HG02884 (cell line): ENCODE measurements around the gene DOCK4.

Experiments
- ATAC-seq: cut with Tn5 transposase; IDR thresholded peaks from one replicate; pipeline ENCODE4 v1.9.1; 2021; ENCODE audit warnings: mild to moderate bottlenecking, moderate library complexity; ENCODE audit not compliant: unreplicated experiment

Gene DOCK4

DNA sequence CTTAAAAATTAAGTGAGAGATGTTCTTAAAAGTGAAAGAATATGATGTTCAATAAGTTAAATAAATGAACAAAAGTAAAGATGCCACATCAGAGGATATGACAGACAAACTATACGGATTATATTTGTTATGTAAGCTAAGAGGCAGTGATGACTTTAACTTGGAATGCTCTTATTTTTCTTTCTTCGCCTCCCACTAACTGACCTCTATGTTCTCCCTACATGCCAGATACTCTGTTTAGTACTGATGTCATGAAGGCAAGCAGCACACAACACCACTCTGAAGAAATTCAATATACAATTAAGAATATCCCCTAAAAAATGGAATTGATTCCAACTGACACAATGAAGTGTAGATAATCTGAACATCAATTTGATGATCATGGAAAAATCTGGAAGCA is 223.4 kb downstream of the DOCK4 start:
- no peak for ATAC-seq

- ATAC-seq: no peak
These were observed 224.1 kb downstream of the DOCK4 start for GRCh38 chr7:111982133-111982532.

DNA sequence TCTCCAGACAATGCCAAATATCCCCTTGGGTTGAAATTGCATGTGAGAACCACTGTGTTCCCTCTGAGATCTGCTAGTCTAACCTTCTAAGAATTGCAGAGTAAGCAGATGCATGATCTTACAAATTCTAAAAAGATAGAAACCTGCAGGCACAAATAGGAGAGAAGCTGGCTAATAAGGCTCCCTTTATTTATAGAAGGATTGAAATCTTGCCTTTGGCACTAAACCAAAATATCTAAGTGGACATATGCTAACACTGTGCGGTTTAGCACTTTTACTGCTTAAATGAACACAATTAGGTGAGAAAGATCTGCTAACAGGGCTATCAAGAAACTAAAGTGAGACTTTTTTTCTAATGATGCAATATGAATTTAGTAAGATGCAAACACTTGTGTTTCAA is 225.5 kb downstream of the DOCK4 start:
- ATAC-seq: no peak

DNA sequence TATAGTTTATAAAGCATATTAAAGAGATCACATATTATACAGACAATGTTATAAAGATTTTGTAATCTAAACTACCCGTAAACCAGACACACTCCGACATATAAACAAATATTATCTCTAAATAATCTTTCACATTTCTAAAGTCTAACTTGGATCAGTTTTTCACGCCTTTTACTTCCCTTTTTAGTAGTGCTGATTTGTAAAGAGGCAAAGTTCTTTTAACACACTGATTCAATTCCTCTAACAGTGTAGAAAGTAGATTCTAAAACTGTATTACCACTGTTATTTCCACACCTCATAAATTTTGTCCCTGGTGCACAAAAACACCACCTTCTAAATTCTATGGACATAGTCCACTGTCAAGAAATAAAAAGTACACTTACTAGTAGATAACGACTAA is 230.9 kb downstream of the DOCK4 start:
- no peak for ATAC-seq

DNA sequence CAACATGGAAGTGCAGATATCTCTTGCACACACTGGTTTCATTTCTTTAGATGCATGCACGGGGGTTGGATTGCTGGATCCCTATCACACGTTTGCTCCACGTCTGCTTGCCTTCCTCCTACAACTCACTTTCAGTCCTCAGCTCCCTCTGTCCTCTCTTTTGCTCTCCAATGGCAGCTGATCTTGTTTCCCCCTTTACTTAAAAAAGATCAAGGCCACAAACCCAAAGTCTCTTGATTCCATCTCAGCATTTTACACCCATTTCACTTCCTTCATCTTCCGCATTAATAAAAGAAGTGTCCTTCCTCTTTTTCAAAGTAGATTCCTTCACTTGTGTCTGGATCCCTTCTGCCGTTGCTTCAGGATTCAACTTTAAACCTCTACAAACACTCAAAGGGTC is 245.2 kb downstream of the DOCK4 start:
- no peak for ATAC-seq

DNA sequence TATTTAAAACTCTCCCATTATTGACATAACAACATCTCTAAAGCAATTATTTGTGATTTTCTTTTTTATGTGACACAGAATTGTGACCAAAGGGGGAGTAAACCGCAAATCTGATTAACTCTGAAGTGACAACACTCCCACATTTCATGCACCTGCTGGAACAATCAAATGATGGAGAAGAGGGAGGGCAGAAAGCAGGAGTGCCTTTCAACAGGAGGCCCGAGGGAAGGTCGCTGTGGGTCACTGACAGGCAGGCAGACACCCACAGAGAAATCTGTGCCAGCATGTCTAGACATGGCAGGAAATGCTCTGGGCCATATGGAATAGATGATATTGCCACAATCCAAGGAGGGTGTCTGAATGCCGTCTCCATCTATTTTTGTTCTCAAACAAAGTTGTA is 247.3 kb downstream of the DOCK4 start:
- ATAC-seq: no peak

DNA sequence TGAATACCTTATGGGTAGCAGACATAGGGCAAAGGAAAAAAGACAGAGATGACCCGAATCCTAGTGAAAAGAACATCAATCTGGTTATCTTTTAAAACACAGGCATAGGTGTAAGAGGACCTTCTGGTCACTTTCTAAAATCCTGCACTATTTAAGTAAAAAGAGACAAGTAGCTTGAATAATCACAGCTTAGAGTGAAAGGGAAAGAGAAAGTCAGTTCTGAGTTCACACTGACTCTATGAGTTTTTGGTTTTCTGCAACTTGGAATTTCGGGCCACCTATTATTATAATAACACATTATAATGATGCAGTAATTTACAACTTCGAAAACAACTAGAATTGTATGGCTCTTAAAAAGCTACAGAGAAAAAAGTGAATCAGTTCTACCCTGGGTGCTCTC is 247.8 kb downstream of the DOCK4 start:
- no peak for ATAC-seq

DNA sequence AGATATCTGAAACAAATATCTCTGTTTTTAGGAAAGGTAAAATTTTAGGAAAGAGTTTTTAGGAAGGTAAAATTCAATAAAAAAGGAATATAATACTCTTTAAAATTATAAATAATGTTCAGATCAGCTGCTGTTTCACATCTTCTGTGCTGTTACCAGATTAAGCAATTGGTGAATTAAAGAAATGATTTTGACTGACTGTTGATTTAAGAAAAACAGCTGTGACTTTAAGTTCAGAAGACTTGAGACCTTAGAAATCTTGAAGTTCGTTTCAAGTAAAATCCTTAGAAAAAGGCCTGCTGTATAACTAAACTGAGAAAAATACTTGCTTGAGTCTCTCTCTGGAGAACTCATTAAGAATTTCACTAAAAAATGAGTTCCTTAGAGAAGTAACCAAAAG is 250.6 kb downstream of the DOCK4 start:
- no peak for ATAC-seq

GRCh38 chr7:111954474-111955381 is 251.5 kb downstream of the DOCK4 start:
- ATAC-seq: no peak

- ATAC-seq: no peak
These were observed 252.1 kb downstream of the DOCK4 start for GRCh38 chr7:111954056-111954455.

DNA sequence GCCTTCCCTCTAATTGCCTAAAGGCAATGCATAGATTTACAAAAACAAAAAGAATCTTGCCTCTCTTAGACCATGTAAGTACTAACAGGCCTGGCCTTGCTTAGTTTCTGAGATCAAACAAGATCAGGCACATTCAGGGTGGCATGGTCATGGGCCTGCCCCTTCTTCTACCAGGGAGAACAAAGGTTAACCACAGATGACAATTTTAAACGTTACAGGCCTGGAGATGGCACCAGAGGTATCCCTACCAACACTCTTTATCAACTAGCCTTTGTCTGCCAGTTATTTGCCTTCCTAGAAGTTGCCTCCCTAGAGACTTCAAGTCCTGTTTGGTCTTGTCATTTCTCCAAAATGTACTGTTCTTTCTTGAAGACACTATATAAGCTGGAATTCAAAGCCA is 252.6 kb downstream of the DOCK4 start:
- no peak for ATAC-seq

DNA sequence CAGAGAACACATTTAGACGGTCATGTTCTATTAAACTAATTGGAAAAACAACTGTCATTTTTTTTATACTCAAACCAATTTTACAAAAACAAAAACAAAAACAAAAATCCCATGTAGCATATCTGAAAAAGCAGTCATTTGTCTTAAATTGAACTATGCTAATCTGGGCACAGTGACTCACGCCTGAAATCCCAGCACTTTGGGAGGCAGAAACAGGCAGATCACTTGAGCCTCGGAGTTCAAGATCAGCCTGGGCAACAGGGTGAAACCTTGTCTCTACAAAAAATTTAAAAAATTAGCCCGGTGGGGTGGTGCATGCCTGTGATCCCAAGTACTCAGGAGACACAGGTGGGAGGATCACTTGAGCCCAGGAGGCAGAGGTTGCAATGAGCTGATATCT is 253.4 kb downstream of the DOCK4 start:
- ATAC-seq: no peak

DNA sequence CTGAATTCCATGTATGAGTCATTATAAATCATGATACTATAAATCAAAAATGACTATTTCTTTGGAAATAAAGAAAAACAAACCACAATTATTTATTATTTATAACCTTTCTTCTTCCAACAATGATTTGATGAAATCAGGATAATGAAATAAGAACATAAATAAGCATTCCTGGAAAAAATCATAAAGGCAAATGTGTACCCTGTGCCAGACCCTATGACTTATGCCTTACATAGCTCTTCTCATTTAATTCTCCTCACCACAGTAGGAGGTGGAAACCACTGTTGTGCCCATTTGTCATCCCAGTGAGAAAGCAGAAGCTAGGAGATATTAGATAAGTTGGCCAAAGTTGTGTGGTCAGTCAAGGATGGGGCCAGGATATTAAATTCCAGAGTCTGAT is 255.1 kb downstream of the DOCK4 start:
- ATAC-seq: no peak

GRCh38 chr7:111942450-111943081 is 263.6 kb downstream of the DOCK4 start:
- ATAC-seq: no peak

- ATAC-seq: no peak
These were observed 269.0 kb downstream of the DOCK4 start for GRCh38 chr7:111937163-111937562.

DNA sequence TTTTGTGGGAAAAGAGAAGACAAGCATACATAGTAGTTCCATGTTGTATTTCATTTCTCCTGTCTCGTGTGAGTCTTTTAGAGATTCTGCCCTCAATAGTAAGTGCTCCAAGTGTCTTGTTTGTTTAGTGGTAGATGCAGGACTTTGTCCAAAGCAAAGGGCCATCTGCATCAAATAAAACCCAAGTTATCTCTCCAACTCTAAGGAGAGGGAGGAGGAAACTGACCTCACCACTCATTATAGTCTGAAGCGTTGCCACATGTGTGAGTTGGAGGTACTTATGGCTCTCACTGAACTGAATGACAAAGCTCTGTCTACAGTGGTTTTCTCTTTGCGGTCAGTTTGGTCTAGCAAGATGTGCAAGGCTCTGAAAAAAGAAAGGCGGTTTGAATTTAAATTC is 272.6 kb downstream of the DOCK4 start:
- ATAC-seq: no peak

DNA sequence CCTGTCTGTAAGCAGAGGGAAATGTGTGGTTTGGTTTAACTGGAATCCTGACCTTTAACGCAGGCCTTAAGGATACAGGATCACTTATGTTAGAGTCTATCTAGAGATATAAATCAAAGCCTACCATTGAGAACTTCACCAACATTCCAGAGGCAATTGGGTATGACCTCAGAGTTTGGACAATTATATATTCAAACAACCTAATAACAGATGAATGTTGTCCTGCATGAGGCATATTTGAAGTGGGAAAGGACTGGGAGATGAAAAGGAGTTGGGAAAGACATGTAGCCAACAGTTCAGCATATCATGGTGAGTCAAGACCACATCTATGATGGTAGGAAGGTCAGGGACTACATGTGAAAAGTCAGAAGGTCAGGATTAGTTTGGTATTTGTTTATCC is 274.2 kb downstream of the DOCK4 start:
- ATAC-seq: no peak

GRCh38 chr7:111931016-111931517 is 275.1 kb downstream of the DOCK4 start:
- ATAC-seq: no peak

DNA sequence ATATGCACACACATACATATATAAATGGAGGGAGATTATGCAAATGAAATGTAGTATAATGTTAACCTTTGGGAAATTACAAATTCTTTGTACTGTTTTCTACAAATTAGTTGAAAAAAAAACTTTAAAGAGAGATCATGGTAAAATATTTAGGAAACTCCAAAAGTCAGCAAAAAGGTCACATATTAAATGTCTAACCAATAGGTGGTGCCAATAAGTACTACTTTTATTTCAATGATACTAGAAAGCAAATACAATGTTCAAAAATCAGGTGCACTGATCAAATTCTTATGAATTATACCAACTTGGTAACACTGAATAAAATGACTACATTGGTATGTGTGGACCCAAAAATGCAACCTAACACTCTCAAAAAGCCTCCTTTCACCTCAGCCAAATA is 276.9 kb downstream of the DOCK4 start:
- ATAC-seq: no peak

- ATAC-seq: no peak
These were observed 278.7 kb downstream of the DOCK4 start for GRCh38 chr7:111927353-111928019.

GRCh38 chr7:111920329-111920728 is 285.9 kb downstream of the DOCK4 start:
- ATAC-seq: no peak
